ENCODE results near the gene LTBP4. TPM values are rescaled to one million over a fixed set of nuclear protein-coding genes. Genes with fewer than 3 reads are reported as not detected.

The LTBP4 gene
- total and polyA plus RNA-seq, 2 of the 13 experiments (the other 11 are each of a cell fraction or from before 2014, with no cell fraction given): 0.86 to 2.3 TPM

GRCh38 chr19:40620161-40620485 is 19.0 kb downstream of the LTBP4 start:
- no peak overlapping the region for H3K4me2 ChIP-seq (ENCODE audit: low read depth, low read length)
- H3K4me1 ChIP-seq (ENCODE audit: insufficient read depth, low read length): peaks cover 6% of the 10 kb centered on the region; the same call in 1 of the 2 replicates
- ATAC-seq: no peak
- no peak overlapping the region for H3K27ac ChIP-seq (ENCODE audit: extremely low read length, insufficient read depth, low read length)
- DNase-seq (ENCODE audit: low spot score): no peak
- ChIA-PET CTCF (ENCODE audit: low intra/inter-chr PET ratio, low total read pairs) (interaction anchor here (1.0 kb wide), 1 partner anchor 35 kb away, joined by 3 read pairs; no protein-coding TSS in a partner anchor), POLR2A (no interaction called here)
- no peak for FAIRE-seq
- intact Hi-C loops (cut with micrococcal nuclease; ENCODE audit: unreplicated experiment) (no loop called here), in situ Hi-C loops (cut with HindIII; ENCODE audit: extremely low pct_ligation_motif_present, low pct_unique_long_range_greater_than_20kb) (no loop called here)
- H3K36me3 ChIP-seq (replicated peaks in 1 of 2; ENCODE audit: control insufficient read depth in 1 of 2, insufficient read depth in 2 of 2, low read length in 2 of 2): no peaks in the 10 kb centered on the region
- no peaks in the 10 kb centered on the region for H4K20me1 ChIP-seq (ENCODE audit: insufficient read depth, low read length)
- no peaks in the 10 kb centered on the region; a peak in 2 of 5 replicates for H3K27me3 ChIP-seq (ENCODE audit: control insufficient read depth in 1 of 2, insufficient read depth in 2 of 2, low read length in 2 of 2)
- WGBS (ENCODE audit: low lambda C conversion rate): 72% methylated on average over 8 of the region's 8 CpGs
- no peaks in the 10 kb centered on the region for H3K9me3 ChIP-seq (ENCODE audit: low read length)
- no peaks in the 10 kb centered on the region for H3K79me2 ChIP-seq (ENCODE audit: insufficient read depth, low read length)
- no peak overlapping the region for H3K4me3 ChIP-seq (replicated peaks in 1 of 3; ENCODE audit: insufficient read depth in 1 of 3, low read depth in 2 of 3, low read length in 3 of 3)
- no peak for TF ChIP-seq ZMAT3 (CRISPR knock-in tag; conservative IDR thresholded peaks at IDR 0.05)
- TF ChIP-seq KAT8 (CRISPR knock-in tag; IDR thresholded peaks at IDR 0.05): no peak
- TF ChIP-seq, protein P1, sequence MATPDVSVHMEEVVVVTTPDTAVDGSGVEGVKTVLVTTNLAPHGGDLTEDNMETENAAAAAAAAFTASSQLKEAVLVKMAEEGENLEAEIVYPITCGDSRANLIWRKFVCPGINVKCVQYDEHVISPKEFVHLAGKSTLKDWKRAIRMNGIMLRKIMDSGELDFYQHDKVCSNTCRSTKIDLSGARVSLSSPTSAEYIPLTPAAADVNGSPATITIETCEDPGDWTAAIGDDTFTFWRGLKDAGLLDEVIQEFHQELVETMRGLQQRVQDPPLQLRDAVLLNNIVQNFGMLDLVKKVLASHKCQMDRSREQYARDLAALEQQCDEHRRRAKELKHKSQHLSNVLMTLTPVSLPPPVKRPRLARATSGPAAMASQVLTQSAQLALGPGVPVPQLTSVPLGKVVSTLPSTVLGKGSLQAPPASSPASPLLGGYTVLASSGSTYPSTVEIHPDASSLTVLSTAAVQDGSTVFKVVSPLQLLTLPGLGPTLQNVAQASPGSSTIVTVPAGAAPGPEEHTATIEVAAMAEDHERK (CRISPR knock-in tag; IDR thresholded peaks at IDR 0.05; ENCODE audit: low read depth): no peak
- no peak for TF ChIP-seq NFATC3 (CRISPR knock-in tag; IDR thresholded peaks at IDR 0.05)
- no peak for TF ChIP-seq CBX2 (IDR thresholded peaks at IDR 0.05; ENCODE audit: low read depth, low read length)
- no peak for TF ChIP-seq CBX2 (CRISPR knock-in tag; IDR thresholded peaks at IDR 0.05; ENCODE audit: low read depth)
- no peak for TF ChIP-seq CCDC6 (CRISPR knock-in tag; IDR thresholded peaks at IDR 0.05)
- TF ChIP-seq MNT (IDR thresholded peaks at IDR 0.05): no peak
- TF ChIP-seq, protein P2, sequence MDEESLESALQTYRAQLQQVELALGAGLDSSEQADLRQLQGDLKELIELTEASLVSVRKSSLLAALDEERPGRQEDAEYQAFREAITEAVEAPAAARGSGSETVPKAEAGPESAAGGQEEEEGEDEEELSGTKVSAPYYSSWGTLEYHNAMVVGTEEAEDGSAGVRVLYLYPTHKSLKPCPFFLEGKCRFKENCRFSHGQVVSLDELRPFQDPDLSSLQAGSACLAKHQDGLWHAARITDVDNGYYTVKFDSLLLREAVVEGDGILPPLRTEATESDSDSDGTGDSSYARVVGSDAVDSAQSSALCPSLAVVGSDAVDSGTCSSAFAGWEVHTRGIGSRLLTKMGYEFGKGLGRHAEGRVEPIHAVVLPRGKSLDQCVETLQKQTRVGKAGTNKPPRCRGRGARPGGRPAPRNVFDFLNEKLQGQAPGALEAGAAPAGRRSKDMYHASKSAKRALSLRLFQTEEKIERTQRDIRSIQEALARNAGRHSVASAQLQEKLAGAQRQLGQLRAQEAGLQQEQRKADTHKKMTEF (CRISPR knock-in tag; IDR thresholded peaks at IDR 0.05): no peak
- no peak for TF ChIP-seq RFX5 (IDR thresholded peaks at IDR 0.05; ENCODE audit: low read depth, low read length)
- TF ChIP-seq ZFP36L2 (CRISPR knock-in tag; IDR thresholded peaks at IDR 0.05): no peak
- no peak overlapping the region for H2AFZ ChIP-seq (ENCODE audit: low read length)
- BruUV-seq (replicated peaks): no TSS peak
- no peak overlapping the region for H3K9ac ChIP-seq (ENCODE audit: insufficient read depth, low read depth, low read length)

Measured in HepG2 (cell line).